SK-N-SH treated with all-trans-retinoic acid at 6 μM for 48 hours (cell line): ENCODE results near the gene PCBD1.

Experiments
- TCF4 ChIP-seq: fragments of 250-450 bp; sonication (Bioruptor Pico); IDR thresholded peaks from 2 replicates; pipeline ENCODE4 v1.8.0; 2021; ENCODE audit warnings: mild to moderate bottlenecking, moderate library complexity, borderline replicate concordance
- ZFP30 ChIP-seq: fragments of 450-650 bp; formaldehyde crosslinking; IDR thresholded peaks from 2 replicates; pipeline ENCODE4 v1.5.0; 2022; ENCODE audit warnings: mild to moderate bottlenecking, moderate library complexity
- ZNF565 ChIP-seq: fragments of 450-650 bp; formaldehyde crosslinking; conservative IDR thresholded peaks from 2 replicates; pipeline ENCODE4 v1.5.0; 2020; ENCODE audit warnings: low read depth, mild to moderate bottlenecking, moderate library complexity
- TF ChIP-seq, protein P1 (sequence below): fragments of 250-450 bp; sonication (Bioruptor Pico); IDR thresholded peaks from 2 replicates; pipeline ENCODE4 v1.8.0; 2021; ENCODE audit warnings: low read depth, mild to moderate bottlenecking, moderate library complexity, borderline replicate concordance
- TF ChIP-seq, protein P2 (sequence below): fragments of 250-450 bp; sonication (Bioruptor Pico); IDR thresholded peaks from 2 replicates; pipeline ENCODE4 v1.8.0; 2020; ENCODE audit warnings: mild to moderate bottlenecking, moderate library complexity, borderline replicate concordance
- TF ChIP-seq, protein P3 (sequence below): fragments of 250-450 bp; sonication (Bioruptor Pico); IDR thresholded peaks from 2 replicates; pipeline ENCODE4 v1.5.1; 2020; ENCODE audit warnings: low read depth, mild to moderate bottlenecking, moderate library complexity

DNA sequence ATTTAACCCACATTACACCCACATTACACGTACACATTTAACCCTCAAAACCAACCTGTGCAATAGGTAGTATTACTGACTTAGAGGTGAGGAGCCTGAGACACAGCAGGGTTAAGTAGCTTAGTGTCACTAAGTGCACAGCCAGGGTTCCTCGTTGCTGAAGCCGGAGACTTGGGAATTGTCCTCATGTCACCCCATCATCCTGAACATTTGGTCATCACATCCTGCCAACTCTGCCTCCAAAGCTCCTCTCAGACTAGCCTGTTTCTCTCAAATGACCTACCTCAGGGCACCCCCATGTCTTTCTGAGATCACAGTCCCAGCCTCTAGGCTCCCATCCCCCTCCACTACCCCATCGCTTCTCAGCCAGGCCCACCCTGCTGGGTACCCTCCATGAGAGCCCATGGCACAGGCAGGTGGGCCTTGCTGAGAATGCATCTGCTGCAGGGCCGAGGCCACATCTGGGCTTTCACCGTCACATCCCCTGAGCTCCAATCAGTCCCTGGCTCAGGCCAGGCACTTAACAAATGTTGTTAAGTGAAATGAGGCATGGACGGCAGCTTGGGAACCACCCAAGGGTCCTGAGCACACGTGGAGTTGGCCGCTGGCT lies 21.1 kb upstream of the PCBD1 start:
- TF ChIP-seq, protein P1, sequence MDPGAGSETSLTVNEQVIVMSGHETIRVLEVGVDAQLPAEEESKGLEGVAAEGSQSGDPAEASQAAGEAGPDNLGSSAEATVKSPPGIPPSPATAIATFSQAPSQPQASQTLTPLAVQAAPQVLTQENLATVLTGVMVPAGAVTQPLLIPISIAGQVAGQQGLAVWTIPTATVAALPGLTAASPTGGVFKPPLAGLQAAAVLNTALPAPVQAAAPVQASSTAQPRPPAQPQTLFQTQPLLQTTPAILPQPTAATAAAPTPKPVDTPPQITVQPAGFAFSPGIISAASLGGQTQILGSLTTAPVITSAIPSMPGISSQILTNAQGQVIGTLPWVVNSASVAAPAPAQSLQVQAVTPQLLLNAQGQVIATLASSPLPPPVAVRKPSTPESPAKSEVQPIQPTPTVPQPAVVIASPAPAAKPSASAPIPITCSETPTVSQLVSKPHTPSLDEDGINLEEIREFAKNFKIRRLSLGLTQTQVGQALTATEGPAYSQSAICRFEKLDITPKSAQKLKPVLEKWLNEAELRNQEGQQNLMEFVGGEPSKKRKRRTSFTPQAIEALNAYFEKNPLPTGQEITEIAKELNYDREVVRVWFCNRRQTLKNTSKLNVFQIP (CRISPR knock-in tag): no peak
- TF ChIP-seq ZFP30 (CRISPR knock-in tag): no peak
- no peak for TF ChIP-seq TCF4 (CRISPR knock-in tag)
- TF ChIP-seq, protein P2, sequence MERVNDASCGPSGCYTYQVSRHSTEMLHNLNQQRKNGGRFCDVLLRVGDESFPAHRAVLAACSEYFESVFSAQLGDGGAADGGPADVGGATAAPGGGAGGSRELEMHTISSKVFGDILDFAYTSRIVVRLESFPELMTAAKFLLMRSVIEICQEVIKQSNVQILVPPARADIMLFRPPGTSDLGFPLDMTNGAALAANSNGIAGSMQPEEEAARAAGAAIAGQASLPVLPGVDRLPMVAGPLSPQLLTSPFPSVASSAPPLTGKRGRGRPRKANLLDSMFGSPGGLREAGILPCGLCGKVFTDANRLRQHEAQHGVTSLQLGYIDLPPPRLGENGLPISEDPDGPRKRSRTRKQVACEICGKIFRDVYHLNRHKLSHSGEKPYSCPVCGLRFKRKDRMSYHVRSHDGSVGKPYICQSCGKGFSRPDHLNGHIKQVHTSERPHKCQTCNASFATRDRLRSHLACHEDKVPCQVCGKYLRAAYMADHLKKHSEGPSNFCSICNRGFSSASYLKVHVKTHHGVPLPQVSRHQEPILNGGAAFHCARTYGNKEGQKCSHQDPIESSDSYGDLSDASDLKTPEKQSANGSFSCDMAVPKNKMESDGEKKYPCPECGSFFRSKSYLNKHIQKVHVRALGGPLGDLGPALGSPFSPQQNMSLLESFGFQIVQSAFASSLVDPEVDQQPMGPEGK (CRISPR knock-in tag): no peak
- no peak for TF ChIP-seq ZNF565 (CRISPR knock-in tag)
- TF ChIP-seq, protein P3, sequence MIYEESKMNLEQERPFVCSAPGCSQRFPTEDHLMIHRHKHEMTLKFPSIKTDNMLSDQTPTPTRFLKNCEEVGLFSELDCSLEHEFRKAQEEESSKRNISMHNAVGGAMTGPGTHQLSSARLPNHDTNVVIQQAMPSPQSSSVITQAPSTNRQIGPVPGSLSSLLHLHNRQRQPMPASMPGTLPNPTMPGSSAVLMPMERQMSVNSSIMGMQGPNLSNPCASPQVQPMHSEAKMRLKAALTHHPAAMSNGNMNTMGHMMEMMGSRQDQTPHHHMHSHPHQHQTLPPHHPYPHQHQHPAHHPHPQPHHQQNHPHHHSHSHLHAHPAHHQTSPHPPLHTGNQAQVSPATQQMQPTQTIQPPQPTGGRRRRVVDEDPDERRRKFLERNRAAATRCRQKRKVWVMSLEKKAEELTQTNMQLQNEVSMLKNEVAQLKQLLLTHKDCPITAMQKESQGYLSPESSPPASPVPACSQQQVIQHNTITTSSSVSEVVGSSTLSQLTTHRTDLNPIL (CRISPR knock-in tag): no peak
